NCI-H748 treated with DMSO at 0.1 percent for 48 hours (cell line): ENCODE data around the gene SPOCK3.
"Not testable (repeated sequence)": the region's sequence is repeated elsewhere in the genome, so short reads cannot be mapped to it uniquely, and the experiment has no call there.

Source experiments
- DNase-seq: peaks from one replicate; lab custom pipeline; 2025; lab: John Stamatoyannopoulos, UW

Gene SPOCK3

GRCh38 chr4:167035390-167035789, 198.9 kb downstream of the SPOCK3 start:
- DNase-seq: no peak

DNA sequence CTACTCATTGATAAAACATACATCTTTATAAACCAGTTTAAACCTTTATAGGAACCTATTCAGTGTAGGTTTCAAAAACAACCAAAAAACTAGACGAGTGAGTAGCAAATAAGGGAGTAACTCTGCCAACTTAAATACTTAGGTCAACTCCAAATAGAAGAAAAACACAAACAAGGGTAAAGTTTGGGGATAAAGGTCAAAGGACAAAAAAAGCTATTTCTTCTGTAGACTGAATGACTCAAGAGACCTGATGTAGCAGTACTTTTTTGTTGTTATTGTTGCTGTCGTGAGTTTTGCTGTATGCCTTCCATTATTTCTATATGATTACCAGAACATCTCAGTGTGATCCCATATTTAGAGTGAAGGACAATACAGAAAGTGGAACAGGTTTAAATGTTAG, 199.3 kb downstream of the SPOCK3 start:
- DNase-seq: no peak

DNA sequence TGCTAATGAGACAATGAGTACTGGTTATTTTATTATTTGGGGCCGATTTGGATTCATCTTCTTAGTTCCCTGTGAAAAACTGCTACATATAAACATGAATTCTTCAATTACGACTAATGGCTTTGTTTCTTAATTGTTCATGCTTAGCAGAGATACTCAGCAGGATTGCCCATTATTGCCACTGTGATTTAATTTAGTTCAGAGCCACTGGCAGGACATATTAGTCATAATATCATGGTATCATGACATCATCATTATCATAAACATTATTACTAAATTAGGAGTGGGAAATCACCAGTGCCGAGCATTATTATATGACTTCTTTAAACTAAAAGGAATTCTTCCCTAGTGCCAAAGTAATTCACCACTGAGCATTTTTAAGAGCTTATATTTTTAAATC, 201.4 kb downstream of the SPOCK3 start:
- DNase-seq: no peak

DNA sequence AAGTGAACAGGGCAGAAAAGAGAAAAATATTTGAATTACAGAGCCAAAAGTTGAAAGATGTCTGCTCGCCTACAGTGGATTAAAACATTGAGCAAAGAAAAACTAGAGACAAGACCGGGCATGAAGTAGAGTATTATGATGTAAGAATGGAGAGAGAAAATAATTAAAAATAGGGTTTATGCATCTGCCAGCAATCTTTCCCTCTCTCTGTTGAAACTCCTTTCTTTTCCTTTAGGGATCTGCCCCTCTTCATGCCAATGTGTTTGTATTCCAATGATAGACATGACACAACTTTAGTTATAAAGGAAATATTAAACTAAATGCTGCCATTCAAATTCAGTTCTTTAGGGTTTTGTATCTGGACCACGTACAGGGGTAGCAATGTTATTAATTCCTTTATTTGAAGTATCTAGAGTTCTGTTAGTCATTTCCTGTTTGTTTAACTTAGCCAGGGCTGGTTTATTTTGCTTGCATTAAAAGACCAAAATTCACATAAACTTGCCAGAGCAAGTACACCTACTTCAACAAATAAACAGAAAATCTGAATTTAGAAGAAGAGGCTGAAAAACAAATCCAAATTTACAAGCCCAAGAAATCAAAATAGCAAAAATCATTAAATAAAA, 202.6 kb downstream of the SPOCK3 start:
- no peak for DNase-seq

DNA sequence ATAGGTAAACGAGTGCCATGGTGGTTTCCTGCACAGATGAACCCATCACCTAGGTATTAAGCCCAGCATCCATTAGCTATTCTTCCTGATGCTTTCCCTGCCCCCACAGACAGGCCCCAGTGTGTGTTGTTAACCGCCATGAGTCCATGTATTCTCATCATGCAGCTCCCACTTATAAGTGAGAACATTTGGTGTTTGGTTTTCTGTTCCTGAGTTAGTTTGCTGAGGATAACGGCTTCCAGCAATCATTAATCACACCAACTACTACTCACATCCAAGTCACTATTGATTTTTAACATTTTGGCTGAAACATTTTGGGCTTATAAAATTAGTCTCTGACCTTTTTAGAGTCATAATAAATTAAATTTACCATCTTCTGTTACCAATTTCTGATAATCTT, 205.3 kb downstream of the SPOCK3 start:
- DNase-seq: no peak

DNA sequence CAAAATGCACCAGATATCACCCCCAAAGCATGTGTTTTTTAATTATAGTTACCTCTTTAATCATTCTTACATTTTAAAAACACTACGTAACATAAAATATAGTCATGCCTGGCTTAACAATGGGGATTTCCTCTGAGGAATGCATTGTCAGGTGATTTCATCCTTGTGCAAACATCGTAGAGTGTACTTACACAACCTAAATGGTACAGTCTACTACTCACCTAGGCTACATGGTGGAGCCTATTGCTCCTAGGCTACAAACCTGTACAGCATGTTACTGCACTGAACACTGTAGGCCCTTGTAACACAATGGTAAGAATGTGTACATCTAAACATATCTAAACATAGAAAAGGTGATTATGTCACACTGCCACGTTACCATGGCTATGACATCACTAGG, 208.6 kb downstream of the SPOCK3 start:
- no peak for DNase-seq

GRCh38 chr4:167023364-167023925, 210.8 kb downstream of the SPOCK3 start:
- no peak for DNase-seq

GRCh38 chr4:167021545-167022155, 212.6 kb downstream of the SPOCK3 start:
- peak; percentile 18 for DNase-seq

DNA sequence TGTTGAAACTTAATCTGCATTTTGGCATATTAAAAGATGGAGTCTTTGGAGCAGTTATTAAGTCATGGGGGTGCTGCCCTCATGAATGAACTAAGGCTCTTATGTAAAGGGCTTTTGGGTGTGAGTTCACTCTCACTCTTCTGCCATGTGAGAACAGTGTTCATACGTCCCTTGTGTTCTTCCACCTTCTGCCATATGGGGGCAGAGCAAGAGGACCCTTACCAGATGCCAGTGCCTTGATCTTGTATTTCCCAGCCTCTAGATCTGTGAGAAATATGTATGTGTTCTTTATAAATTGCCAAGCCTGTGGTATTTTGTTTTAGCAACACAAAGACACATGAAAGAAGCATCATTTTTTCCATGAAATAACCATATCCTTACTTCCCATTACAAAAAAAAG, 213.9 kb downstream of the SPOCK3 start:
- no peak for DNase-seq

GRCh38 chr4:167014944-167015343, 219.3 kb downstream of the SPOCK3 start:
- DNase-seq: no peak

- no peak for DNase-seq
Observed at GRCh38 chr4:167003326-167003725, 231.0 kb downstream of the SPOCK3 start.

DNA sequence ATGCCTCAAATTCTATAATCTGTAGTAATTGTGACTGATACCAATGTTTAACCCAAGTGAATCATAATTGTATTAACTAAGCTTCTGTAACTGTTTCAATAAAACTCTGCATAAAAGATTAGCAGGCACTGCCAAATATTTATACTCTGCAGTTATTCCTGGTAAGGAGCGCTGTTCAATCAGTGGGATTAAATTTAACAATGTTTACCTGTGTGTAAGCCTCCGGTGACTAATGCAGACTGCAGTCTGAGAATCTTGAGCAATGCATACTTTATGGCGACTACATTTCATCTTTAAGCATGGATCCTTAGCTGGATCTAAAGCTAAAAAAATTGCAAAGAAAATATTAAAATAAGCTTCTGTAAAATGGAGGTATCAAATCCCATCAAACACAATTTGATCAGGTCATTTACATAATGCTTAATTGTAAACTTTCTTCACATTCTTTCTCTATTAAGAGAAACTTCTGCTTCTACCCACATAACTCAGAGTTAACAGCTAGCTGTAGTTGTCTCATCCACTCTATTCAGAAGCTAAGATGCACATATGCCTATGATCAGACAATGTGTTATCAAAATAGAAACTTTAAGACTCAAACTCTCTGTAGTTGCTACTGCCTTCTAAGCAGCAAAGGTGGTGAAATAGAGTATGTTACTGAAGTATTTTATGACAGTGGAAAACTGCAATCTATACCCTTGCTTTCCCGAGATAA, 234.0 kb downstream of the SPOCK3 start:
- DNase-seq: no peak

DNA sequence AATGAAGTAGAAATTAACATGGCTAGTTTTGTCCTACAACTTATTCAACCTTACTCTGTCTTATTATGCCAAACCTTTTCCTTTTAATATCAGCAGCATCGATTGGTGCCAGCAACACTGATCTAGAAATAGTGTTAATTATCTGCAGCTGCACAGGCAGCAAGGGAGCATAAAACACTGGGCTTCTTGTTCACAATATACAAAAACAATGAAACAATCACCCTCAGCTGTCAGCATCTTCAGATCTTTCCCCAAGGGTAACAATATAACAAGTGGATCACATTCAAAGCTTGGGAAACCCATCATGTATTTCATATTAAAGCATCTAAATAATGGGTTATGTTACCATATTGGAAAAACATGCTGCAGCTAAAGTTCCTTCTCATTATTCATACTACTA, 238.1 kb downstream of the SPOCK3 start:
- DNase-seq: no peak

DNA sequence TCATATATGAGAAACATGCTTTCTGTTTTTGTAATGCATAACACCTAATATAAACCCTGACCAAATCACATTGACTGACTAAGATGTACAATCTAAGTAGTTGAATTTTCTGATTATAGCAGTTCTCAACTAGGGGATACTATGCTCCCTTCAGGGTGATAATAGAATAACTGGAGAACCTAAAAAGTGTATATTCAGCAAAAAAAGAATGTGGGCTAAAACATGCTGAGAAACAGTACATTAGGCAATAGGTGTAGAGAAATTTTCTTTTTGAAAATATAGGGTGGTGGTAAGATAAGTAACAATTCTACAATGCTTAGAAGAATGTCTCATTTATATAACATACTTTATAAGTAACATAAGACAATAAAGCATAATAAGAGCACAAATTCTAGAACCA, 239.6 kb downstream of the SPOCK3 start:
- no peak for DNase-seq

- DNase-seq: no peak
Observed at GRCh38 chr4:166991006-166991561, 243.2 kb downstream of the SPOCK3 start.

DNA sequence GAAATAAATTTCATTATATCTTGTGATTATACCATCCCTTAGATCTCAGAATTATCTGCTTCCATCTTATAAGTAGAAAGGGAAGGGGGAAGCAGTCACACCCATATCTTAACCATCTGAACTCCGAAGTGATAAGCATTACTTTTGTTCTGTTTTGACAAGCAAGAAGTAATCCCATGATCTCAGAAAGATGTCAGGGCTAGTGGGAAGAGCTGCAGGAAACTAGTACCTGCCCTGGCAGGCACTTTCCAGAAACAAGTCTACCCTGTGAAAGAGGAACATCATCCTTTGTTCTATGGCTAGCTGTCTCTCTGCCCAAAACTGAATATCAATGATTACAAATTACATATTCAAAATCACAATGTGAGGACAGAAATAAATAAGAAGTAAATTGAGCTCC, 244.4 kb downstream of the SPOCK3 start:
- no peak for DNase-seq

- DNase-seq: no peak
Observed at GRCh38 chr4:166987026-166987425, 247.3 kb downstream of the SPOCK3 start.

GRCh38 chr4:166981847-166982246, 252.4 kb downstream of the SPOCK3 start:
- DNase-seq: no peak

DNA sequence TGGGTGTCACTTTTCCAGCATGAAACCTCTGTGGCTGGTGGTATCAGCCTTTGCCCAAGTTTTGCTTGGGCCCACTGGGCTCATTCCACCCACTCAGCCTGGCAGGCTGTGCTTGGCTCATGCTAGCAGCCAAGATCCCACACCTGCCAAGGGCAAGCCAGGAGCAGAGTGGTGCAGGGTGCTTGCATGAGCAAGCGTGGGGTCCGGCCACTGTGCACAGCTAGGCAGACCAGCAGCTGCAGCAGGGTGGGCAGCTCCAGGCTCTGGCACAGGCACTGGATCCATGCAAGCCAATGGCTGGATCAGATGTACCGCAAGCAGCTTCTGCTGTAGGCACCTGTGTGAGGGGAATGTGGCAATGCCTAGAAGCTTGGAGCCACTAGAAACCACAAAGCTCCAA, 253.9 kb downstream of the SPOCK3 start:
- DNase-seq: no peak

DNA sequence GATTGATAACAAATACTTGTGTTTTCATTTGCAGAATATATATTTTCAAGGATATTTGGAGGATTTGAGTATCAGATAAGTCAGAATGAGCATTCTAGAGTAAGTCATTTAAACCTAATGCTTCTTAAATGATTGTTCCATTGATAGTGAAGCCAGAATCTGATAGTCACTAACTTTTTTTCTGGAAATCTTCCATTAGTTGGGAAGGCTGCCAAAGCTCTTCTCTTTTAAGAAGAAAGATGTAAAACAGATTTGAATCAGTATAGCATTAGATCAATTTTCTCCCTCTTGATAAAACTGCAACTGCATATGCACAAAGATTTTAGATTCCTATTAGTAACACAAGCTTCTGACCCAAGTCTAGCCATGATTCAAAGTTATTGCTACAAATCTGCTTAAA, 256.7 kb downstream of the SPOCK3 start:
- DNase-seq: no peak

GRCh38 chr4:166972071-166972470, 262.2 kb downstream of the SPOCK3 start:
- no peak for DNase-seq

DNA sequence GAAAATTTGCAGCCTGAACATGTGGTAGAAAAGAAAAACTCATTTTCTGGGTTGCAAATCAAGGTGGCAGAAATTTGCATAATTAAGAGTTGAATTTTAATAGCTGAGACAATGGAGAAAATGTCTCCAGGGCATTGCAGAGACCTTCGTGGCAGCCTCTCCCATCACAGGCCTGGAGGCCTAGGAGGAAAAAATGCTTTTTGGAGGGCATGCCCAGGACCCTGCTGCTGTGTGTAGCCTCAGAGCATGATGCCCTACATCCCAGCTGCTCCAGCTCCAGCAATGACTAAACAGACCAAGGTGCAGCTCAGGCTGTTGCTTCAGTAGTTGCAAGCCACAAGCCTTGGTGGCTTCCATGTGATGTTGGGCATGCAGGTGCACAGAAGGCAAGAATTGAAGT, 266.1 kb downstream of the SPOCK3 start:
- not testable (repeated sequence) for DNase-seq

DNA sequence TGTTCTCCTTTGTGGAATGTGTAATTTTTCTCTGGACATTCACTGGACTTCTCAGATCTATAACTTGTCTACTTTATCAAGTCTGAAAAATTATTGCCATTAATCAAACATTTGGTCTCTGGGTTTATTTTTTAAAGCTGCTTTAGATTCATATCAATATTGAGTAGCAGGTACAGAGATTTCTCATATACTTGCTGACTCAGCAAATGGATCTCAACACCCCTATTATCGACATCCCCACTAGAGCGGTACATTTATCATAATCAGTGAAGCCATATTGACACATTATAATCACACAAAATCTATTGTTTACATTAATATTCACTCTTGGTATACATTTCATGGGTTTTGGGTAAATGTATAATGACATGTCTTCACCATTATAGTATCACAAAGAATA, 268.7 kb downstream of the SPOCK3 start:
- no peak for DNase-seq
